Stimulated activated CD4-positive, alpha-beta T cell treated with anti-CD3 and anti-CD28 coated beads, Interleukin-4, amount 100 ng/mL, for 4 hours (primary cell): Measurements from ENCODE around the gene IMPA2.

Experiments used
- DNase-seq, 2 experiments: peaks; one replicate each; pipeline ENCODE4 v3.0.0-alpha.2; 2020

IMPA2 gene

GRCh38 chr18:11991021-11991795 lies 9.9 kb downstream of the IMPA2 start:
- DNase-seq: no peak

GRCh38 chr18:11992096-11992790 lies 10.9 kb downstream of the IMPA2 start:
- DNase-seq: no peak

GRCh38 chr18:11993264-11993916 lies 12.1 kb downstream of the IMPA2 start:
- DNase-seq: no peak

GRCh38 chr18:11994336-11994702 lies 13.0 kb downstream of the IMPA2 start:
- no peak for DNase-seq

- no peak for DNase-seq
Observed at GRCh38 chr18:11994703-11995444, 13.6 kb downstream of the IMPA2 start.

GRCh38 chr18:11995445-11996189 lies 14.3 kb downstream of the IMPA2 start:
- DNase-seq: peak; percentile 45 to 47

- no peak for DNase-seq
Observed at GRCh38 chr18:11996190-11996754, 15.0 kb downstream of the IMPA2 start.

- no peak for DNase-seq
Observed at GRCh38 chr18:11996907-11997306, 15.6 kb downstream of the IMPA2 start.

- DNase-seq: no peak
Observed at GRCh38 chr18:11997466-11997865, 16.2 kb downstream of the IMPA2 start.

GRCh38 chr18:11998193-11998592 lies 16.9 kb downstream of the IMPA2 start:
- no peak for DNase-seq

- no peak for DNase-seq
Observed at GRCh38 chr18:11999429-11999828, 18.1 kb downstream of the IMPA2 start.

GRCh38 chr18:12000072-12000659 lies 18.9 kb downstream of the IMPA2 start:
- no peak for DNase-seq

- DNase-seq: no peak
Observed at GRCh38 chr18:12001421-12001820, 20.1 kb downstream of the IMPA2 start.

GRCh38 chr18:12003894-12004293 lies 22.6 kb downstream of the IMPA2 start:
- DNase-seq: no peak

GRCh38 chr18:12005538-12006487 lies 24.5 kb downstream of the IMPA2 start:
- DNase-seq: no peak

- no peak for DNase-seq
Observed at GRCh38 chr18:12006488-12006840, 25.2 kb downstream of the IMPA2 start.

- no peak for DNase-seq
Observed at GRCh38 chr18:12007063-12007462, 25.8 kb downstream of the IMPA2 start.

GRCh38 chr18:12008181-12008767 lies 27.0 kb downstream of the IMPA2 start:
- DNase-seq: no peak

- DNase-seq: no peak
Observed at GRCh38 chr18:12008842-12009580, 27.7 kb downstream of the IMPA2 start.
